ENCODE measurements around the gene GP5. TPM values are rescaled to one million over a fixed set of nuclear protein-coding genes. Genes with fewer than 3 reads are reported as not detected.

The GP5 gene
- total RNA-seq, 1 donor from 2014 or later = not detected

GRCh38 chr3:194401346-194401745 lies 2.3 kb upstream of the GP5 start:
- Histone ChIP-seq H3K9me3 (no peaks in the 10 kb centered on the region), H3K27ac (no peak overlapping the region), H3K27me3 (no peaks in the 10 kb centered on the region), H3K4me3 (no peak overlapping the region), H3K36me3 (no peaks in the 10 kb centered on the region), H3K4me1 (peaks cover 25% of the 10 kb centered on the region)
- intact Hi-C loops (cut with DNase I) = no loop called here
- no peak for DNase-seq (ENCODE audit: extremely low spot score in 2 of 2)
- TF ChIP-seq POLR2A (IDR thresholded peaks at IDR 0.05) (no peak), CTCF (IDR thresholded peaks at IDR 0.05) (no peak), POLR2AphosphoS5 (IDR thresholded peaks at IDR 0.05; ENCODE audit: insufficient read depth in 1 of 2, low read depth in 1 of 2) (no peak)

- Histone ChIP-seq H3K4me3 (no peak overlapping the region), H3K27me3 (no peaks in the 10 kb centered on the region), H3K9me3 (no peaks in the 10 kb centered on the region), H3K4me1 (peaks cover 39% of the 10 kb centered on the region), H3K27ac (no peak overlapping the region), H3K36me3 (no peaks in the 10 kb centered on the region)
- TF ChIP-seq POLR2AphosphoS5 (IDR thresholded peaks at IDR 0.05; ENCODE audit: insufficient read depth in 1 of 2, low read depth in 1 of 2) = no peak
- no peak for TF ChIP-seq POLR2A (IDR thresholded peaks at IDR 0.05)
- TF ChIP-seq CTCF (IDR thresholded peaks at IDR 0.05) = no peak
- intact Hi-C loops (cut with DNase I) = no loop called here
- no peak for DNase-seq (ENCODE audit: extremely low spot score in 2 of 2)
Measured at GRCh38 chr3:194399874-194400411, 877 bp upstream of the GP5 start.

- DNase-seq (ENCODE audit: extremely low spot score in 2 of 2) = no peak
- Histone ChIP-seq H3K27me3 (no peaks in the 10 kb centered on the region), H3K9me3 (no peaks in the 10 kb centered on the region), H3K4me3 (peak overlapping the region; percentile 16 to 42), H3K27ac (no peak overlapping the region), H3K4me1 (peaks cover 43% of the 10 kb centered on the region), H3K36me3 (no peaks in the 10 kb centered on the region)
- intact Hi-C loops (cut with DNase I) = no loop called here
- TF ChIP-seq CTCF (IDR thresholded peaks at IDR 0.05) (no peak), POLR2A (IDR thresholded peaks at IDR 0.05) (no peak), POLR2AphosphoS5 (IDR thresholded peaks at IDR 0.05; ENCODE audit: insufficient read depth in 1 of 2, low read depth in 1 of 2) (no peak)
Measured at GRCh38 chr3:194397757-194398312, 1.2 kb downstream of the GP5 start.

DNA sequence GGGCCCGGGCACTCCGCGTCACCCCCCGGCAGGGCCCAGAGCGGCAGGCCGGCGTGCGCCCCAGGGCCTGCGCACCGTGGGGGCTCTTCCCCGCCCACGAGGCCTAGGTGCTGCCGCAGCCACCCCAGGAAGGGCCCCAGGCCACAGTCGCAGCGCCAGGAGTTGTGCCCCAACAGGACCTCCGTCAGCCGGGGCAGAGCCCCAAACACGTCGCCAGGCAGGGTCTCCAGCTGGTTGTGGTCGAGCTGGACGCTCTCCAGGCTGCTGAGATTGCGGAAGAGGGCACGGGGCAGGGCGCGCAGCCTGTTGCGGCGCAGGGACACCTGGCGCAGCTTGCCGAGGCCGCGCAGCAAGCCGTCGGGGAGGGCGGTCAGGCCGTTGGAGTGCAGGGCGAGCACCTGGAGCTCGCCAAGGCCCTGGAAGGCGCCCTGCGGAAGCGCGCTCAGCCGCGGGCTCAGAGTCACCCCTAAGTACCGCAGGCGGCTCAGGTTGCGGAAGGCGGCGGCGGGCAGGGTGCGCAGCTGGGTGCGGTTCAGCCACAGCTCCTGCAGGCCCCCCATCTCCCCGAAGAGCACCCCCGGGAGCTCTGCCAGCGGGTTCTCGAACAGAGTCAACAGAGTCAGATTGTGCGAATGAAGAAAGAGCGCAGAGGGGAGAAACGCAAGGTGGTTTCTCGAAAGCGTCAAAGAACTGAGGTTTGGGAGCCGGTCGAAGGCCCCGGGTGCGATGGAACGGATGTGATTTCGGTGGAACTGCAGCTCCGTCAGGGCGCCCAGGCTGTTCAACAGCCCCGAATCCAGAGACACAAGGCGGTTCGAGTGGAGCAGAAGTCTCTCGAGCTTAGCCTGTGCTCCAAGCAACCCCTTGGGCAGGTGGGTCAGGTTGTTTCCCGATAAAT lies 2.0 kb downstream of the GP5 start:
- Histone ChIP-seq H3K9me3 (no peaks in the 10 kb centered on the region), H3K4me3 (peak overlapping the region; percentile 16 to 42), H3K27ac (peak overlapping the region; percentile 76), H3K36me3 (no peaks in the 10 kb centered on the region), H3K4me1 (peaks cover 43% of the 10 kb centered on the region), H3K27me3 (no peaks in the 10 kb centered on the region)
- no peak for TF ChIP-seq POLR2A (IDR thresholded peaks at IDR 0.05)
- no peak for TF ChIP-seq CTCF (IDR thresholded peaks at IDR 0.05)
- TF ChIP-seq POLR2AphosphoS5 (IDR thresholded peaks at IDR 0.05; ENCODE audit: insufficient read depth in 1 of 2, low read depth in 1 of 2) = no peak
- DNase-seq (ENCODE audit: extremely low spot score in 2 of 2) = no peak
- intact Hi-C loops (cut with DNase I) = no loop called here

DNA sequence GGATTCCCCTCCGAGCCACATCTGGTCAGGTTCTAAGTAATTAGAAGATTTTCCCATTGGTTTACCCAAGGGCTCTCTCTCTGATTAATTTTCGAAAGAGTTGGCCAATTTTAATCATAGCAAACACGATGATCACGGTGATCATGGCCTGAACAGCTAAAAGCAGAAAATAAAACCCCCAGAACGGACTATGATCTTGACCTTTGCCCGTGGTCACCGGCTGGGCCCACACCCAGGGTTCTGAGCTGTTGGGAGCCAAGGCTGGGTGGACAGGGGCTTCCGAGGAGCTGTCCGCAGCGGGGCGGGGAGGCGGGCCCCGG lies 2.6 kb downstream of the GP5 start:
- H3K27me3 ChIP-seq = no peaks in the 10 kb centered on the region

More for the DNA sequence above, 2.6 kb downstream of the GP5 start:
- Histone ChIP-seq H3K36me3 (no peaks in the 10 kb centered on the region), H3K4me1 (peaks cover 43% of the 10 kb centered on the region), H3K27ac (peak overlapping the region; percentile 76), H3K9me3 (no peaks in the 10 kb centered on the region), H3K4me3 (peak overlapping the region; percentile 16 to 42)
- no peak for DNase-seq (ENCODE audit: extremely low spot score in 2 of 2)
- peak in 1 of 2 donors; percentile 18 for TF ChIP-seq POLR2A (IDR thresholded peaks at IDR 0.05)
- TF ChIP-seq CTCF (IDR thresholded peaks at IDR 0.05) = no peak
- TF ChIP-seq POLR2AphosphoS5 (IDR thresholded peaks at IDR 0.05; ENCODE audit: insufficient read depth in 1 of 2, low read depth in 1 of 2) = no peak
- intact Hi-C loops (cut with DNase I) = no loop called here
